Mesodermal cell (in vitro differentiated cells): ENCODE results near the gene LIX1L.

Source experiments
- H3K27ac ChIP-seq: 2 replicates; pipeline ENCODE4 v1.7.0; 2013; ENCODE audit warnings: mild to moderate bottlenecking, low read depth, low read length, moderate library complexity; ENCODE audit not compliant: severe bottlenecking
- H3K36me3 ChIP-seq: 2 replicates; pipeline ENCODE4 v1.7.1; 2013; ENCODE audit warnings: mild to moderate bottlenecking, low read length, moderate library complexity; ENCODE audit not compliant: control insufficient read depth, insufficient read depth
- H3K4me1 ChIP-seq: one replicate; pipeline ENCODE4 v1.7.1; 2013; ENCODE audit warnings: mild to moderate bottlenecking, low read length; ENCODE audit not compliant: insufficient read depth, control insufficient read depth, poor library complexity, severe bottlenecking
- H3K4me3 ChIP-seq: 2 replicates; pipeline ENCODE4 v1.7.0; 2013; ENCODE audit warnings: low read length, control low read depth, mild to moderate bottlenecking; ENCODE audit not compliant: insufficient read depth, poor library complexity, severe bottlenecking; ENCODE audit errors: extremely low read depth
- H3K9me3 ChIP-seq: 2 replicates; pipeline ENCODE4 v1.7.1; 2013; ENCODE audit warnings: mild to moderate bottlenecking, low read length, moderate library complexity; ENCODE audit not compliant: control insufficient read depth
- WGBS, 2 experiments: methylation state at CpG; one replicate each; pipeline ENCODE4 v1.1.5; 2013; ENCODE audit warnings: missing lambda C conversion rate in 2 of 2; ENCODE audit not compliant: insufficient coverage in 2 of 2; 5-methylcytosine and 5-hydroxymethylcytosine counted together

Gene LIX1L

GRCh38 chr1:145906954-145907753 lies 50.7 kb downstream of the LIX1L start:
- no peak overlapping the region for H3K4me3 ChIP-seq
- WGBS, 2 experiments: 92 to 97% methylated on average over 2 to 5 of the region's 10 CpGs
- H3K9me3 ChIP-seq: no peaks in the 10 kb centered on the region
- no peak overlapping the region for H3K27ac ChIP-seq
- peaks cover 8% of the 10 kb centered on the region for H3K4me1 ChIP-seq
- peaks cover 16% of the 10 kb centered on the region for H3K36me3 ChIP-seq

- Histone ChIP-seq H3K36me3 (no peaks in the 10 kb centered on the region), H3K9me3 (no peaks in the 10 kb centered on the region), H3K4me1 (no peaks in the 10 kb centered on the region), H3K4me3 (no peak overlapping the region), H3K27ac (no peak overlapping the region)
- 93% methylated on average over 4 to 8 of the region's 12 CpGs for WGBS, 2 experiments
Measured at GRCh38 chr1:145901312-145902021, 56.4 kb downstream of the LIX1L start.

- Histone ChIP-seq H3K9me3 (no peaks in the 10 kb centered on the region), H3K36me3 (no peaks in the 10 kb centered on the region), H3K27ac (no peak overlapping the region), H3K4me1 (no peaks in the 10 kb centered on the region), H3K4me3 (no peak overlapping the region)
- 86 to 90% methylated on average over 4 to 5 of the region's 5 CpGs for WGBS, 2 experiments
Measured at GRCh38 chr1:145898756-145899155, 59.1 kb downstream of the LIX1L start.

- H3K36me3 ChIP-seq: no peaks in the 10 kb centered on the region
- peaks cover 3% of the 10 kb centered on the region for H3K4me1 ChIP-seq
- no peak overlapping the region for H3K4me3 ChIP-seq
- H3K9me3 ChIP-seq: no peaks in the 10 kb centered on the region
- WGBS, 2 experiments: 67 to 90% methylated on average over 1 of the region's 1 CpG
- no peak overlapping the region for H3K27ac ChIP-seq
Measured at GRCh38 chr1:145897969-145898368, 59.8 kb downstream of the LIX1L start.

- H3K4me1 ChIP-seq: peaks cover 24% of the 10 kb centered on the region
- H3K4me3 ChIP-seq: no peak overlapping the region
- 100% methylated on average over 1 of the region's 1 CpG; no CpG with 5 or more reads in 1 of the 2 experiments for WGBS, 2 experiments
- no peak overlapping the region for H3K27ac ChIP-seq
- no peaks in the 10 kb centered on the region for H3K9me3 ChIP-seq
- H3K36me3 ChIP-seq: no peaks in the 10 kb centered on the region
Measured at GRCh38 chr1:145895471-145895870, 62.3 kb downstream of the LIX1L start.

- WGBS, 2 experiments: 89 to 90% methylated on average over 2 to 3 of the region's 7 CpGs
- H3K4me1 ChIP-seq: peaks cover 25% of the 10 kb centered on the region
- H3K9me3 ChIP-seq: no peaks in the 10 kb centered on the region
- no peak overlapping the region for H3K27ac ChIP-seq
- no peak overlapping the region for H3K4me3 ChIP-seq
- no peaks in the 10 kb centered on the region for H3K36me3 ChIP-seq
Measured at GRCh38 chr1:145893306-145894055, 64.3 kb downstream of the LIX1L start.

- no peaks in the 10 kb centered on the region for H3K9me3 ChIP-seq
- 75 to 87% methylated on average over 1 to 2 of the region's 3 CpGs for WGBS, 2 experiments
- H3K27ac ChIP-seq: peak overlapping the region; percentile 90
- no peak overlapping the region for H3K4me3 ChIP-seq
- H3K4me1 ChIP-seq: peaks cover 25% of the 10 kb centered on the region
- no peaks in the 10 kb centered on the region for H3K36me3 ChIP-seq
Measured at GRCh38 chr1:145892486-145893087, 65.2 kb downstream of the LIX1L start.

GRCh38 chr1:145891587-145892485 lies 66.0 kb downstream of the LIX1L start:
- WGBS, 2 experiments: 0% methylated on average over 3 to 4 of the region's 6 CpGs
- no peaks in the 10 kb centered on the region for H3K36me3 ChIP-seq
- no peak overlapping the region for H3K4me3 ChIP-seq
- H3K27ac ChIP-seq: peak overlapping the region; percentile 90
- peaks cover 25% of the 10 kb centered on the region for H3K4me1 ChIP-seq
- no peaks in the 10 kb centered on the region for H3K9me3 ChIP-seq

GRCh38 chr1:145891143-145891542 lies 66.7 kb downstream of the LIX1L start:
- no peaks in the 10 kb centered on the region for H3K9me3 ChIP-seq
- H3K36me3 ChIP-seq: no peaks in the 10 kb centered on the region
- WGBS, 2 experiments: no CpG with 5 or more reads among the region's 1 CpG
- no peak overlapping the region for H3K4me3 ChIP-seq
- H3K27ac ChIP-seq: peak overlapping the region; percentile 90
- peaks cover 25% of the 10 kb centered on the region for H3K4me1 ChIP-seq
